HL-60 (cell line): ENCODE results near the gene MUSTN1.

Source experiments
- GABPA ChIP-seq: IDR thresholded peaks from 2 replicates; pipeline ENCODE4 v1.6.1; 2012; ENCODE audit warnings: low read depth
- POLR2AphosphoS5 ChIP-seq: IDR thresholded peaks from 2 replicates; pipeline ENCODE4 v1.6.1; 2012; ENCODE audit warnings: low read depth
- SPI1 ChIP-seq: IDR thresholded peaks from 2 replicates; pipeline ENCODE4 v1.6.1; 2012; ENCODE audit warnings: low read depth, mild to moderate bottlenecking, borderline replicate concordance
- TF ChIP-seq, protein P1 (sequence below): IDR thresholded peaks from one replicate; pipeline ENCODE4 v1.5.1; 2011; ENCODE audit warnings: low read length, control low read depth, inconsistent platforms; ENCODE audit not compliant: insufficient read depth
- TF ChIP-seq, protein P2 (sequence below): IDR thresholded peaks from 2 replicates; pipeline ENCODE4 v1.6.1; 2012; ENCODE audit warnings: low read depth; ENCODE audit not compliant: insufficient replicate concordance

DNA sequence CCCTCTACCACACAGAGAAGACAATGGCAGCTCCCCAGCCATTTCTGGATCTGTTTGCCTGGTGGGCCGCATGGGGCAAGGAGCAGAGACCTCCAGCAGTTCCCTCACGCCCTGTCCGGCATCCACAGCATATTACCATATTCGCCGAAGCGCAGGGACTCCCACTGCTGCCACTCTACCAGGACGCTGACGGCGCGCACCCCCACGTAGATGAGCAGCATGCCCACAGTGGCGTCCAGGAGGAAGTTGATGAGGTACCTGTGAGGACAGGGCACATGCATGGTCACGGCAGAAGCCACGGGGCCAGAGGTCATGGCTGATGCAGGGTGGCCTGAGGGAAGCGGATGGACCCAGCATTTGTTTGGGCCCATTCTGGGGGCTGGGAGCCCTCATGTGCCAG lies 14.8 kb upstream of the MUSTN1 start:
- TF ChIP-seq, protein P1, sequence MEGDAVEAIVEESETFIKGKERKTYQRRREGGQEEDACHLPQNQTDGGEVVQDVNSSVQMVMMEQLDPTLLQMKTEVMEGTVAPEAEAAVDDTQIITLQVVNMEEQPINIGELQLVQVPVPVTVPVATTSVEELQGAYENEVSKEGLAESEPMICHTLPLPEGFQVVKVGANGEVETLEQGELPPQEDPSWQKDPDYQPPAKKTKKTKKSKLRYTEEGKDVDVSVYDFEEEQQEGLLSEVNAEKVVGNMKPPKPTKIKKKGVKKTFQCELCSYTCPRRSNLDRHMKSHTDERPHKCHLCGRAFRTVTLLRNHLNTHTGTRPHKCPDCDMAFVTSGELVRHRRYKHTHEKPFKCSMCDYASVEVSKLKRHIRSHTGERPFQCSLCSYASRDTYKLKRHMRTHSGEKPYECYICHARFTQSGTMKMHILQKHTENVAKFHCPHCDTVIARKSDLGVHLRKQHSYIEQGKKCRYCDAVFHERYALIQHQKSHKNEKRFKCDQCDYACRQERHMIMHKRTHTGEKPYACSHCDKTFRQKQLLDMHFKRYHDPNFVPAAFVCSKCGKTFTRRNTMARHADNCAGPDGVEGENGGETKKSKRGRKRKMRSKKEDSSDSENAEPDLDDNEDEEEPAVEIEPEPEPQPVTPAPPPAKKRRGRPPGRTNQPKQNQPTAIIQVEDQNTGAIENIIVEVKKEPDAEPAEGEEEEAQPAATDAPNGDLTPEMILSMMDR = no peak
- TF ChIP-seq POLR2AphosphoS5 (no peak), GABPA (no peak), SPI1 (no peak)
- TF ChIP-seq, protein P2, sequence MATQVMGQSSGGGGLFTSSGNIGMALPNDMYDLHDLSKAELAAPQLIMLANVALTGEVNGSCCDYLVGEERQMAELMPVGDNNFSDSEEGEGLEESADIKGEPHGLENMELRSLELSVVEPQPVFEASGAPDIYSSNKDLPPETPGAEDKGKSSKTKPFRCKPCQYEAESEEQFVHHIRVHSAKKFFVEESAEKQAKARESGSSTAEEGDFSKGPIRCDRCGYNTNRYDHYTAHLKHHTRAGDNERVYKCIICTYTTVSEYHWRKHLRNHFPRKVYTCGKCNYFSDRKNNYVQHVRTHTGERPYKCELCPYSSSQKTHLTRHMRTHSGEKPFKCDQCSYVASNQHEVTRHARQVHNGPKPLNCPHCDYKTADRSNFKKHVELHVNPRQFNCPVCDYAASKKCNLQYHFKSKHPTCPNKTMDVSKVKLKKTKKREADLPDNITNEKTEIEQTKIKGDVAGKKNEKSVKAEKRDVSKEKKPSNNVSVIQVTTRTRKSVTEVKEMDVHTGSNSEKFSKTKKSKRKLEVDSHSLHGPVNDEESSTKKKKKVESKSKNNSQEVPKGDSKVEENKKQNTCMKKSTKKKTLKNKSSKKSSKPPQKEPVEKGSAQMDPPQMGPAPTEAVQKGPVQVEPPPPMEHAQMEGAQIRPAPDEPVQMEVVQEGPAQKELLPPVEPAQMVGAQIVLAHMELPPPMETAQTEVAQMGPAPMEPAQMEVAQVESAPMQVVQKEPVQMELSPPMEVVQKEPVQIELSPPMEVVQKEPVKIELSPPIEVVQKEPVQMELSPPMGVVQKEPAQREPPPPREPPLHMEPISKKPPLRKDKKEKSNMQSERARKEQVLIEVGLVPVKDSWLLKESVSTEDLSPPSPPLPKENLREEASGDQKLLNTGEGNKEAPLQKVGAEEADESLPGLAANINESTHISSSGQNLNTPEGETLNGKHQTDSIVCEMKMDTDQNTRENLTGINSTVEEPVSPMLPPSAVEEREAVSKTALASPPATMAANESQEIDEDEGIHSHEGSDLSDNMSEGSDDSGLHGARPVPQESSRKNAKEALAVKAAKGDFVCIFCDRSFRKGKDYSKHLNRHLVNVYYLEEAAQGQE = no peak
